ENCODE data around the gene MT1A. TPM values are rescaled to one million over a fixed set of nuclear protein-coding genes. Genes with fewer than 3 reads are reported as not detected.

Gene MT1A
- total and polyA plus RNA-seq, 10 of the 15 experiments (the other 5 are each of a cell fraction or from before 2014, with no cell fraction given) = not detected

- TF ChIP-seq, protein P1, sequence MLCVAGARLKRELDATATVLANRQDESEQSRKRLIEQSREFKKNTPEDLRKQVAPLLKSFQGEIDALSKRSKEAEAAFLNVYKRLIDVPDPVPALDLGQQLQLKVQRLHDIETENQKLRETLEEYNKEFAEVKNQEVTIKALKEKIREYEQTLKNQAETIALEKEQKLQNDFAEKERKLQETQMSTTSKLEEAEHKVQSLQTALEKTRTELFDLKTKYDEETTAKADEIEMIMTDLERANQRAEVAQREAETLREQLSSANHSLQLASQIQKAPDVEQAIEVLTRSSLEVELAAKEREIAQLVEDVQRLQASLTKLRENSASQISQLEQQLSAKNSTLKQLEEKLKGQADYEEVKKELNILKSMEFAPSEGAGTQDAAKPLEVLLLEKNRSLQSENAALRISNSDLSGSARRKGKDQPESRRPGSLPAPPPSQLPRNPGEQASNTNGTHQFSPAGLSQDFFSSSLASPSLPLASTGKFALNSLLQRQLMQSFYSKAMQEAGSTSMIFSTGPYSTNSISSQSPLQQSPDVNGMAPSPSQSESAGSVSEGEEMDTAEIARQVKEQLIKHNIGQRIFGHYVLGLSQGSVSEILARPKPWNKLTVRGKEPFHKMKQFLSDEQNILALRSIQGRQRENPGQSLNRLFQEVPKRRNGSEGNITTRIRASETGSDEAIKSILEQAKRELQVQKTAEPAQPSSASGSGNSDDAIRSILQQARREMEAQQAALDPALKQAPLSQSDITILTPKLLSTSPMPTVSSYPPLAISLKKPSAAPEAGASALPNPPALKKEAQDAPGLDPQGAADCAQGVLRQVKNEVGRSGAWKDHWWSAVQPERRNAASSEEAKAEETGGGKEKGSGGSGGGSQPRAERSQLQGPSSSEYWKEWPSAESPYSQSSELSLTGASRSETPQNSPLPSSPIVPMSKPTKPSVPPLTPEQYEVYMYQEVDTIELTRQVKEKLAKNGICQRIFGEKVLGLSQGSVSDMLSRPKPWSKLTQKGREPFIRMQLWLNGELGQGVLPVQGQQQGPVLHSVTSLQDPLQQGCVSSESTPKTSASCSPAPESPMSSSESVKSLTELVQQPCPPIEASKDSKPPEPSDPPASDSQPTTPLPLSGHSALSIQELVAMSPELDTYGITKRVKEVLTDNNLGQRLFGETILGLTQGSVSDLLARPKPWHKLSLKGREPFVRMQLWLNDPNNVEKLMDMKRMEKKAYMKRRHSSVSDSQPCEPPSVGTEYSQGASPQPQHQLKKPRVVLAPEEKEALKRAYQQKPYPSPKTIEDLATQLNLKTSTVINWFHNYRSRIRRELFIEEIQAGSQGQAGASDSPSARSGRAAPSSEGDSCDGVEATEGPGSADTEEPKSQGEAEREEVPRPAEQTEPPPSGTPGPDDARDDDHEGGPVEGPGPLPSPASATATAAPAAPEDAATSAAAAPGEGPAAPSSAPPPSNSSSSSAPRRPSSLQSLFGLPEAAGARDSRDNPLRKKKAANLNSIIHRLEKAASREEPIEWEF (IDR thresholded peaks at IDR 0.05; ENCODE audit: insufficient replicate concordance, low read depth, low read length) = no peak
- TF ChIP-seq POLR2AphosphoS5 (IDR thresholded peaks at IDR 0.05; ENCODE audit: low read length) = no peak
Observed at GRCh38 chr16:56618138-56618537, 20.3 kb upstream of the MT1A start (continued).

- 60% methylated on average over 8 of the region's 8 CpGs for WGBS (ENCODE audit: insufficient coverage, insufficient replicate concordance, low lambda C conversion rate, missing lambda C conversion rate)
- RAD21 ChIA-PET (ENCODE audit: unreplicated experiment) = no interaction called here
- SMC1A ChIA-PET (ENCODE audit: uncharacterized antibody, unreplicated experiment) = interaction anchor here (0.9 to 1.0 kb wide), 2 partner anchors 10 to 81 kb away, joined by 3 to 4 read pairs; no protein-coding TSS in a partner anchor
- no peak for TF ChIP-seq ZNF622 (IDR thresholded peaks at IDR 0.05)
- no peak for TF ChIP-seq KAT2A (conservative IDR thresholded peaks at IDR 0.05; ENCODE audit: control insufficient read depth, low read depth, low read length)
- TF ChIP-seq RAD51 (IDR thresholded peaks at IDR 0.05) = no peak
- TF ChIP-seq, protein P2, sequence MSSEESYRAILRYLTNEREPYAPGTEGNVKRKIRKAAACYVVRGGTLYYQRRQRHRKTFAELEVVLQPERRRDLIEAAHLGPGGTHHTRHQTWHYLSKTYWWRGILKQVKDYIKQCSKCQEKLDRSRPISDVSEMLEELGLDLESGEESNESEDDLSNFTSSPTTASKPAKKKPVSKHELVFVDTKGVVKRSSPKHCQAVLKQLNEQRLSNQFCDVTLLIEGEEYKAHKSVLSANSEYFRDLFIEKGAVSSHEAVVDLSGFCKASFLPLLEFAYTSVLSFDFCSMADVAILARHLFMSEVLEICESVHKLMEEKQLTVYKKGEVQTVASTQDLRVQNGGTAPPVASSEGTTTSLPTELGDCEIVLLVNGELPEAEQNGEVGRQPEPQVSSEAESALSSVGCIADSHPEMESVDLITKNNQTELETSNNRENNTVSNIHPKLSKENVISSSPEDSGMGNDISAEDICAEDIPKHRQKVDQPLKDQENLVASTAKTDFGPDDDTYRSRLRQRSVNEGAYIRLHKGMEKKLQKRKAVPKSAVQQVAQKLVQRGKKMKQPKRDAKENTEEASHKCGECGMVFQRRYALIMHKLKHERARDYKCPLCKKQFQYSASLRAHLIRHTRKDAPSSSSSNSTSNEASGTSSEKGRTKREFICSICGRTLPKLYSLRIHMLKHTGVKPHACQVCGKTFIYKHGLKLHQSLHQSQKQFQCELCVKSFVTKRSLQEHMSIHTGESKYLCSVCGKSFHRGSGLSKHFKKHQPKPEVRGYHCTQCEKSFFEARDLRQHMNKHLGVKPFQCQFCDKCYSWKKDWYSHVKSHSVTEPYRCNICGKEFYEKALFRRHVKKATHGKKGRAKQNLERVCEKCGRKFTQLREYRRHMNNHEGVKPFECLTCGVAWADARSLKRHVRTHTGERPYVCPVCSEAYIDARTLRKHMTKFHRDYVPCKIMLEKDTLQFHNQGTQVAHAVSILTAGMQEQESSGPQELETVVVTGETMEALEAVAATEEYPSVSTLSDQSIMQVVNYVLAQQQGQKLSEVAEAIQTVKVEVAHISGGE (CRISPR knock-in tag; IDR thresholded peaks at IDR 0.05) = no peak
- no peak for TF ChIP-seq PRDM15 (CRISPR knock-in tag; IDR thresholded peaks at IDR 0.05)
- no peak for TF ChIP-seq EP300 (IDR thresholded peaks at IDR 0.05; ENCODE audit: borderline replicate concordance in 1 of 2, control insufficient read depth in 1 of 2, low read depth in 2 of 2, low read length in 2 of 2)
- no peak for TF ChIP-seq ZNF384 (IDR thresholded peaks at IDR 0.05; ENCODE audit: borderline replicate concordance, low read depth, low read length)
Observed at GRCh38 chr16:56620339-56620897, 18.0 kb upstream of the MT1A start.

More at GRCh38 chr16:56620339-56620897, 18.0 kb upstream of the MT1A start:
- Histone ChIP-seq H3K27me3 (replicated peaks in 1 of 2; ENCODE audit: control insufficient read depth in 2 of 2, insufficient read depth in 2 of 2, low read length in 1 of 2) (peaks cover 0 to 5% of the 10 kb centered on the region in 2 experiments; a peak in 3 of 4 replicates), H4K20me1 (ENCODE audit: control insufficient read depth, insufficient read depth) (no peaks in the 10 kb centered on the region), H3K79me2 (ENCODE audit: control insufficient read depth, insufficient read depth, low read length) (no peaks in the 10 kb centered on the region), H3K4me1 (ENCODE audit: control insufficient read depth, insufficient read depth, low read length) (no peaks in the 10 kb centered on the region), H3K36me3 (ENCODE audit: control insufficient read depth in 2 of 2, insufficient read depth in 2 of 2, low read length in 1 of 2) (no peaks in the 10 kb centered on the region), H3K4me3 (no peak overlapping the region), H3K4me2 (ENCODE audit: control insufficient read depth, insufficient read depth) (no peak overlapping the region), H3K9me3 (replicated peaks; ENCODE audit: control insufficient read depth, insufficient read depth, low read length) (no peaks in the 10 kb centered on the region), H3K9ac (ENCODE audit: control insufficient read depth, insufficient read depth, low read length) (no peak overlapping the region), H3K27ac (ENCODE audit: control insufficient read depth, insufficient read depth) (no peak overlapping the region), H2AFZ (ENCODE audit: control insufficient read depth, low read depth, low read length) (no peak overlapping the region)
- BruUV-seq (replicated peaks) = no TSS peak
- ATAC-seq (no peak), FAIRE-seq (no peak), DNase-seq (ENCODE audit: low read depth, low spot score) (no peak)
- ChIA-PET CTCF (no interaction called here), POLR2A (no interaction called here)
- in situ Hi-C loops (cut with MboI) (no loop called here), intact Hi-C loops (cut with micrococcal nuclease; ENCODE audit: unreplicated experiment) (no loop called here)

All from GM12878 (cell line).